NOMO-1 treated with DMSO at 0.1 percent for 48 hours (cell line): ENCODE measurements around the gene GADL1.

Experiments
- DNase-seq: peaks from one replicate; lab custom pipeline; 2025; ENCODE audit not compliant: unreplicated experiment; lab: John Stamatoyannopoulos, UW

GADL1 gene

DNA sequence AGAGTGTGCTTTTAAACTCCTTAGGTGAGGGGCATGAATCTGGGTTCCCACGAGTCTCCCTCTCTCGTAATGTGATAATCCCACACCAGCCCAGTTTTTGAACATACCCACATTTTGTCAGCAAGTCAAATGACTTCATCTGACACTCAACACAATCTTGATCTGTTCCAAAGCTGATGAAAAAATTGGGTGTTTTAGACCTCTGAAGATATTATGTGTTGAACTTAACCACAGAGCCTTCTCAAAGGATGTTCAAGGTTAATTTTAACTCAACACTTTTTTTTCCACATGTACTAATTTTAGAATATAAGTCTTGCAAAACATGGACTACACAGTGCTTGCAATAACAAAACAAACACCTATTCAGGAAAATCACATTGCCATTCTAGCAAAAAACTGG is 164.9 kb downstream of the GADL1 start:
- no peak for DNase-seq

DNA sequence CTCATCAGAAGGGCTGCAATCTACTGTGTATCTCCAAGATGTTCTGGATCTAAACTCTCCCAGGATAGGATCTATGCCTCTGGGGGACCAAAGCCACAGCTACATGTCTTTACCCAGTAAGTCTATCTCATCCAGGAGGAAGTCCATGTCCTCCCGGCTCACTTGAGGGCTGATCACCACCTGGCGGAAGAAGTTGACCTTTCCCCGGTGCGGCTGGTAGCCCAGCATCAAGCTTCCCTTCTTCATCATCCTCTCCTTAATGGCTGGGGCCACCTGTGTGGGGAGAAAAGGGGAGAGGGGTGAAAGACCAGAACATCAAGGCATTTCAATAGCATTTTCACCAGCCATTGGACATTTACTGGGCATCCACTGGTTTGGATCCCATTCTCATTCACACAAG is 166.3 kb downstream of the GADL1 start:
- DNase-seq = no peak

DNA sequence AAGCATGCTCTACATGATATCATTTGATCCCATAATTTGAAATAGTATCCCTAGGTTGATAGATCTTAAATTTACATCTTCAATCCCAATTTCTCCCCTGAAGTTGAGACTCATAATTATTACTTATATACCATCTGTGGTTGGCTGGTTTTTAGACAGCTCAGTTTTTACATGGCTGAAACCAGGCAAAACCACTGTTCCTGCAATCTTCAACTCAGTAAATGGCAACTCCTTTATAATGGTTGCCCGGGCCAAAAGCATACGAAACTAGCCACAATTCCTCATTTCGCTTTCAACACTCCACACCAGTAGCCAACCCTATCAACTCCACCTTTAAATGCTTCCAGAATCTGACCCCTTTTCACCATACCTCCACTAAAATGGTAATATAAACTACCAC is 169.6 kb downstream of the GADL1 start:
- DNase-seq = no peak

DNA sequence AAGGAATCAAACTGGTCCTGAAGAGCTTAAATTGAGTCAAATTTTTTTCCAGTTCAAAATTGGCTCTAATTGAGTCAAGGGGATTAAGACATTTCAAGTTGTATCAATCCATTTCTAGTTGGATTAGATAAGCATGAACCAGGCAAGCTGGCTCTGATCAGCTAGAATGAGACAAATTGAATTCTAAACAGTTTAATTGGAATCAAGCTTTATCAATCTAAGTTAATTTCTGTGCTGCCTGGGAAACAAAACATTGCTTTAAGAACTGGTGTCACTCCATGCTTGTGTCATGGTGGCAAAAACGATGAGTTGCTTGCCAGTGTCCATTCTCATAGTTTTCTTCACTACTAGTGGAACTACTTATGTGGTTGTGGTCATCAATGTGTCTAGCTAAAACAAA is 171.2 kb downstream of the GADL1 start:
- DNase-seq = no peak

DNA sequence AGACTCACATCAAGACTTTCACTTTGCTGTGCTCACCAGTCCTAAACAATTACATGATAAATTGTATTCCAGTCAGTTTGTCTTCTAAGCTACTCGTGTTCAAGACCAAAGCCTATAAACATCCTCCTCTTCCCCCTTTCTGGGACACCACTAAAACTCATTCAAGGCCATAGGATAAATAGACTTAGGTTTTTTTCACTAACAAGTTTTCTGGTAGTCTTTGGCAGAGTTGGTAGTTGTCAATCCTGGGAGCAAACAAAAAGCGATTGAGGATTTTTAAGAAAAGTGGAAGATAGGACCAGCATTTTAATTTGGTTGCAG is 173.2 kb downstream of the GADL1 start:
- DNase-seq = no peak

DNA sequence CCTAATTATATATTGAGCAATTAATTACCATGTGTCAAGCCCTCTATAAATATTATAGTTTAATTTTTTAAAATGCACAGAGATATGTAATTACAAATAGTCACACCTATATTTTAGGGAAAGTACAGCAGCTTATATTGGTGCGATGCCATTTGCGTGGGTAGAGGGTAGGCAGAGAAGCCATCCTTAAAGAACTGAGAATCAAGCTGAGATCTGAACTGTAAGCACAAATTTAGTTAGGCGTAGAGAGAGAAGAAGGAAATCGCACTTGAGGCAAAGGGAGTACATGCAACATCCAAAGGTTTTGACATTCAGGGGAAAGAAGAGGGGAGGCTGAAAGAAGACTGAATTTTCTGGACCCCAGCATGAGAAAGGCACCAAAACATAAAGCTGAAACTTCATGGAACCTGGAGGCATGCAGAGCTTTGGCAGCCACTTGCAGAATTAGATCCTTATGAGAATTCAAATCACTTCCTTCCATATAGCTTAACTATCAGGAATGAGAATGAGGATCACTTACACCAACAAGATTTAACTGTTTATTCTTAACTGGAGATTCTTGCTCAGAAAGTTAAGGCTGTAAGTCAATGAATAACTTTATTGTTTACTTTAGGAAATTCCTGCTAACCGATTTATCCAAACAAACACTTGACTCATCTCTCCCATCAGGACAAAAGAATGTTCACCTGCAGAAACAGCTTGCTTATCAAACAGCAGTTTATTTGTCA is 173.7 kb downstream of the GADL1 start:
- DNase-seq = no peak

DNA sequence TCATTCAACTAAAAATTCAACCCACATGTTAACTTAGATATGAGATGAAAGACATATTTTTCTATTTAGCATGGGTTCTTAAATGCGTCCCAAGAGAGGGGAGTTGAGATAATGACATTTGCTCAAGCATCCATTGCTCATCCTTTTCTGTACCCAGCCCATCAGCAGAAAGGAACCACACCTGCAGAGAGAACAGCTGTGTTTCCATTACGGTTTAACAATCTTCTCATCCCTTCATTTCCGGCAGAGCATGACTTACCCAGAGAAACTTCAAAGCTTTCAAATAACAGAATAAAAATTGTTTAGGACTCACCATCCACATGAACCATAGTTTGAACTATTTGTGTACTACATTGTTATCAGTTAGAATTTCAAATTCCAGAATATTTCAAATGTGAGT is 174.9 kb downstream of the GADL1 start:
- DNase-seq = no peak

DNA sequence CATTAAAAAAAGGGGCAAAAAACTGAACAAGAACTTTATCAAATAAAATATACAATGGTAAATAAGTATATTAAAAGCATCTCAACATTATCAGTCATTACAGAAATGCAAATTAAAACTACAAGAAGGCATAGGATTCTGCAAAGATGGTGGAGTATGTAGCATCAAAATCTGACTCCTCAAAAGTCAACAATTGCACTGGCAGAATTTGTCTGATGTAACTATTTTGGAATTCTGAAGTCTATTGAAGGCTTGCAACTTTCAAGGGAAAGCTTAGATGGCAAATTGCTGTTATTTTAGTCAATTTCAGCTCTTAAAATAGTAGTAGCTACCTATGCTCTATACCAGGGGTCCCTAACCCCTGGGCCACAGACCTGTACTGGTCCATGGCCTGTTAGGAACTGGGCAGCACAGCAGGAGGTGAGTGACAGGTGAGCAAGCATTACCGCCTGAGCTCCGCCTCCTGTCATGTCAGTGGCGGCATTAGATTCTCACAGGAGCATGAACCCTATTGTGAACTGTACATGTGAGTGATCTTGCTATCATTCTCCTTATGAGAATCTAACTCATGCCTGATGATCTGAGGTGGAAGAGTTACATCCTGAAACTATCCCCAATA is 180.5 kb downstream of the GADL1 start:
- DNase-seq = no peak

DNA sequence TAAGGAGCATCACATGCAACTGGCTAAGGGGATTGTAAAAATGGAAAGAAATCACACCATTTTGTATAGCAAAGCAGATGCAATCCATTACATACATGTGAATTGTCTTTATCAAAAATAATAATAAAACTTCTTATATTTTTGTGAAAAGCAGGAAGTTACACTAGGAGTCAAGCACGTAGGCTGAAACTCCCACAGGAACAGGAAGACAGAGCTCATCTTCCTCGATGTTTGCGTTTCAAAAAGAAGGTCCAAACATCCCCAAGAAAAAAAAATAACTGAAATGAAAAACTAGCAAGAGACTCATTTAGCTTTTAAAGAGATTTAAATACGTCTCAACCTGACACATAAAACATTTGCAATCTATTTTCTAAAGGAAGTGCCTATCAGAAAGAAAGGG is 181.5 kb downstream of the GADL1 start:
- no peak for DNase-seq

DNA sequence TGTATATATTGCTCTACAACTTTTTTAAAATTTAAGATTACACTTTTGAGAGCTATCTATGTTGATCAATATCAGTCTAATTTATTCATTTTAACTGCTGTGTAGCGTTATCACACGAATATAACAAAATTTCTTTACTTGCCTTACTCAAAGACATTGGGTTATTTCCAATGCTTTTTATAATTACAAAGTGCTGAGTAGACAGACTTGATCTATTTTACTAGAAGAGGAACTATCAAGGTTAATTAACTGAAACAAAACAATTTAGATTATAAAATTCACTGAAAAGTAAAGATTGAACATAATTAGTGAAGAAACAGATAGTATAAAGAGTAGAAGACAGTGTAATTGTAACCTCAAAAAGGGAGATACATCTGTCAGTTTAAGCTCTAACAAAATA is 182.6 kb downstream of the GADL1 start:
- no peak for DNase-seq

DNA sequence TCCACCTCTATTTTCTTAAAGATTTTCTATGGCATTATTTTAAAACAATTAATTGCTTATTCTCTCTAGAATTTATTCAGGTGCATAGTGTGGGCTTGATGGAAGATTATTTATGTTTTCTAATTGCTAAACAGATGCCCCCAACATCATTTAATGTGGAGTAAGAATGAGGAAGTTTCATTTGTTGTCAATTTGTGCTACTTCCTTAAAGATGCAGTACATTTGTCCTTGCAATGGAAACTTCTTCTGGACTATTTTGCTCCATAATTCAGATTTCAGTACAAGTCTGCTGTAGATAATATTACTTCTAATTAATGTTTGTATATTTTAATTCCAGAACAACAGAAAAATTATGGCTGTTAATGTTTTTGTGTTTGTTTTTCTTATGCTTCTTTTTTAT is 183.3 kb downstream of the GADL1 start:
- peak; percentile 48 for DNase-seq

DNA sequence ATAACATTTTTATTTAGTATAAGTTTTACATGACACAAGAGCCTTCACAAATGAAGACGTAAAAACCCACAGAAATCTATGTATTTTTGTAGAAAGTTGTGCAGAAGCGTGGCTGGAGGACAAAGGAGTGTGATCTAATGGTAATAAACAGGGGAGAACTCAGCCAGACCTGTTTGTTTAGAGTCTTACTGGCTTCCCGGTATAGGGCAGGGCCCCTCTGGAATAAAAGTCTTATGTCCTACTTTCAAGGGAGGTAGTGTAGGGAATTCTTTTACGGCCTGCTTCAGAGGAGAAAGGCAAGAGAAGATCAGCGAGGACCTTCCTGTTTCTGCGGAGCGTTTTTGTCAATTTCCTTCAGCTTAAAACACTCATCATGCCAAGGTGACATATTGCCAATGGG is 184.4 kb downstream of the GADL1 start:
- DNase-seq = no peak

DNA sequence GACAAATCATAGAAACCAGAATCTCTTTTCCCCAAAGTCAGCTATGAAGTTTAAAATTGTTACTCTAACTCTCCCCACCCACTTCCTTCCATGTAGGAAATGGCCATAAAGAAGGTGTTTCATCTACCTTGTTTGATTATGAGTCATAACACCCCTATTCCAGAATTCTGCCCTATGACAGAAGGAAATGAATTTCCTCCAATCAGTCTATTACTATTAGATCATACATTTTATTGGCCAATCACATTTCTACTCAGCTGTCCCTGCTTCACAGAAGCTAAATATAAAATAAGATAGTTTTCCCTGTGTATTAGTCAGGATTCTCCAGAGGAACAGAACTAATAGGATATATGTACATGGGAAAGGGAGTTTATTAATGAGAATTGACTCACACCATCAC is 186.0 kb downstream of the GADL1 start:
- no peak for DNase-seq

DNA sequence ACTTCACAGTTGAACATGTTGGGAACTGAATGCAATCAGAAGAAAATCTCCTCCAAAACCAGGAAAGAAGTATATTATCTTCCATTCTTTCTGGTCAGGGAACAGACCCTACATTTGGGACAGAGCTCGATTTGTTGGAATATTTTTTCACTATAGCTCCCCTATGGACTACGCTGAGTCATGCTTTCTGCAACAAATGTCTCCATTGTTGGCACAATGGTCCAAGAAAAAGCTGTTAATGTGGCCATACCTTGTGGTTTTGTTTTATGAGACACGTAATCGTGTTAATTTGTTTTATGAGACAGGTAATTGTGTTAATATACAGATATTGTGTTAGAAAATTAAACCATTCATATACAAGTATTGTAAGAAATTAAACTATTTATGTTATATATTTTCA is 186.6 kb downstream of the GADL1 start:
- DNase-seq = no peak

DNA sequence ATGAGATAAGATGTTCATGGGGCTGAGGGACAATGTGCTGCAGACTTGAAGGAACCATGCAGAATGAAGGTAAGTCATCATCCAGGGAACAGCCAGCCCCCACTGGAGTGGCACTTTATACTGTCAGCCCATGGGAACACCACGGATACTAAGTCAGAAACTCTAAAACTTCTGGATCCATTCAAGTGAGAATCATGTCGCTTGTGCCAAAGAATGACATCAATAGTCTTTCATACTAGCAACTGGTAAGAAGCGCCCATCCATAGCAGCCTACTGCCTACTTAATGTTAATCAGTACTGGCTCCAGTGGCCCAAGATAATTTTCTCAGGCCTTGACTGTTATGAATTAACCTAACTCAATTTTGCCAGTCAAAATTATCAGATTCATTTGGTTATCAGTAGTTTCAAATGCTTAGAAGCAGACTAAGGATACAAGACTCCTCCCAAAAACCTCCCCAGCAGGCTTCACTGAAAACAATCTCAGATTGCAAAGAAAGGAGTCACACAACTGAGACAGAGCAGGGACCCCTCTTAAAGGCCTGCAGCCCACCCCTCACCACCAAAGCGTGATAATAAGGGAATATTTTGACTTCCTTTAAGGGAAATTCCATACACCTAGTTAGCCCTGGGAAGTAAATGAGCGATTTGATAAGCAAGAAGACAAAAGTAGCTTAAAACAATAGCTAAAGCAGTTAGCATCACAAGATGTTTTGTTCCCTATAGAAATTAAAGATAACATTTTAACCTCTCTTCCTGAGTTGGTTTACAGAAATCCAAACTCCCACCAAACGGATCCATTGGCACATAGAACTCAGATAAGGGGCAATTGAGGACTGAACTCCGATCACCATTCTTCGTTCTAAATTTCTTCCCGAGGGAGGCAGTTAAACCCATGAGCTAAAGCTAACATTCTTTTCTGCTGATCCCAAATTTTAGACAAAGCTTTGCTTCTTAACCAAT is 189.2 kb downstream of the GADL1 start:
- DNase-seq = no peak

DNA sequence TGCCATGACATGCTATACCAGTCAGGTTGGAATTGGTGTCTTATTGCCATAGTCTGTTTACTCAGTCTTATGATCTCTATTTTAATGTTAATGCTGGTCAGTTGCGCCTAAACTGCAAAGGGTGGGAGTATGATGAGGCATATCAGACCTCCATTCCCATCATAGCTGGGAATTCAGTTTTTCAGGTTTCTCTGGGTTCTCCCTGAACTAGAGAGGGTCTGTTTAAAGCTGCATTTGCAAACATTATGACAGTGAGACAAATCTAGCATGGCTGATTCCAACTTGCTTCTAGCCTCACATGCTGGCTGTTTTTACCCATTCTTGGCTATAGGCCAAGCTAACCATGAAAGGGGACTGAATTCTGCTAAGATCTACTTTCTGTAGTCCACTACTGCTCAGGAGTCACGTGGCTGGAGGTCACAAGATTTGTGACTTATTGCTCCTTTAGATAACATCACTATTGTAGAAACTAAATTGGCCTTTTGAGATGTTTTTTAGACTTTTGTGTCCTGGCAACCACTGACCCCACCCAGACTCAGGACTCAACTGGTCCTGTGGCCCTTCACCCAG is 191.5 kb downstream of the GADL1 start:
- DNase-seq = no peak

DNA sequence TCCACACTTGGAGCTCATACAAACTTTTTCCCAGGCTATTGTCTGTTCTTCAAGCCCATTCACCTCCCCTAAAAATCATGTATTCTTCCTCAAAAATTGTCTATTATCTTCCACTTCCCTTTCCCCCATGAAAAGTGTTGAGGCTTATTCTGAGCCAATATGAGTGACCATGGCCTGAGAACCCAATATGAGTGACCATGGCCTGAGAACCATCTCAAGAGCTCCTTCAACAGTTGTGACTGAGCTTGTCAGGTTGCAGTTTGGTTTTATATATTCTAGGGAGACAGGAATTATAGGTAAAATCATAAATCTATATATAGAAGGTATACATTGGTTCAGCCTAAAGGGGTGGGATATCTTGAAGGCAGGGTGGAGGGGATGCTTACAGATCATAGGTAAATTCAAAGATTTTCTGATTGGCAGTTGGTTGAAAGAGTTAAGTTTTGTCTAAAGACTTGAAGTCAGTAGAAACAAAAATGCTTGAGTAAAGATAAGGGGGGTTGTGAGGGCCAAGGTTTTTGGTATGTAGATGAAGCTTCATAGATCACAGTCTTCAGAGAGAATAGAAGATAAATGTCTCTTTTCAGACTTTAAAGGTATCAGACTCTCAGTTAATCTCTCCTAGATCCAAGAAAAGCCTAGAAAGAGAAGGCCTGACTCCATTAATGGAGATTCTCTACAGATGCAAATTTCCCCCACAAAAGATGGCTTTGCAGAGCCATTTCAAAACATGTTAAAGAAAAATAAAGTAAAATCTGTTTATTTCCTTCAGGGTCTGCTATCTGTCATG is 192.2 kb downstream of the GADL1 start:
- no peak for DNase-seq

DNA sequence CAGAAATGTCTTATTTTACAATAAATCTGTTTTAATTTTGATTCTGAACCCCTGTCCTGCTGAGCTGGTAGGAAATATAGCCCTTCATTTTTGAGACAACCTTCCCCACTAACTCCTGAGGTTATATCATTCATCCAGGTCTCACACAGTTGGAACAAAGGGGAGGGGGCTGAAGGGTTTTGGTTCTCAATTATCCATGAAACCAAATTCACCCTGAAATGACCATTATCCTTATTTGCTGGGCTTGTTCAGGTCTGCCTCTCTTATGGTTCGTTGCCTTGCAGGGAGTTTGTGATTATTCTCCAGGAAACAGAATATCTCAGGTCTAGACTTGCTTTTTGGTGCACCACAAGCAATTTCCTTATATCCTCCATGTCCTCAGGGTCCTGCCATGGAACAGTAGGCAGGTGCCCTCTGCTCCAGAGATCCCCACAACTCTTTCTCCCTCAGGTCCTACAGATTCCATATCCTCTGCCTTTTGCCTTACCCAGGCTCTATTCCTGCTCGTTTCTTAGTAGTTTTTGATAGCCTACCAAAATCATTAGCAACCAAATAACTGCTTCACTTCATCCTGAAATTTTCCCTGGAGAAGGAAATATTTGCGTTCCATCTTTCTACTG is 193.6 kb downstream of the GADL1 start:
- DNase-seq = no peak

DNA sequence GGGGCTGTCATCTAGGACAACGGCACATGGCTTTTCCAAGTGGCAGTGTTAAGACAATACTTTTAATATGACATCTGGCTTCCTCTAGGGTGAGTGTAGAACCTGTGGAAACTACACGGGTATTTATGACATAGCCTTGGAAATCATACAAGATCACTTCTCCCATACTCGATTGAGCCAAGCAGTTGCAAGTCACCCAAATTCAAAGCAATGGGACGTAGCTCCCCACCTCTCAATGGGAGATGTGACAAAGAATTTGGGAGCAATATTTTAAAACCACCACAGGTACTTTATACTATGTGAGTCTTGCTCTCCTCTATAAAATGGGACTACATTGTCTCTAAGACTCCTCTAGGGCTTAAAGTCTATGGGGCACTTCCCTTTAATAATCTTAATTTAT is 194.5 kb downstream of the GADL1 start:
- DNase-seq = no peak

DNA sequence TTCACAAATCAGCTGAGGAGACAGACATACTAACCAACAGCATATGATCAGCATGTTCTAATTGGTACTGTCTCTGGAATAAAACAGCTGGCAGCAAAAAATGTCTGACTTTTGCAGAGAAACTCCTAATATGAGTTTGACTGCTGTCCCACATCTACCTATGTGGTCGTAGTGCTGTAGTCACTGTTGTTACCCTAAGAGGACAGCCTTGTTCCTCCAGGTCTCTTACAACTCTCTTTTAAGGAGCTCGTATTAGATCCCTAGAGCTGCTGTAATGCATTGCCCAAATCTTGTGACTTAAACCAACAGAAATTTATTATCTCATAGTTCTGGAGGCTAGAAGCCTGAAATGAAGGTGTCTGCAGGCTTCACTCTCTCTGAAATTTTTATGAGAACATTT is 195.9 kb downstream of the GADL1 start:
- no peak for DNase-seq

DNA sequence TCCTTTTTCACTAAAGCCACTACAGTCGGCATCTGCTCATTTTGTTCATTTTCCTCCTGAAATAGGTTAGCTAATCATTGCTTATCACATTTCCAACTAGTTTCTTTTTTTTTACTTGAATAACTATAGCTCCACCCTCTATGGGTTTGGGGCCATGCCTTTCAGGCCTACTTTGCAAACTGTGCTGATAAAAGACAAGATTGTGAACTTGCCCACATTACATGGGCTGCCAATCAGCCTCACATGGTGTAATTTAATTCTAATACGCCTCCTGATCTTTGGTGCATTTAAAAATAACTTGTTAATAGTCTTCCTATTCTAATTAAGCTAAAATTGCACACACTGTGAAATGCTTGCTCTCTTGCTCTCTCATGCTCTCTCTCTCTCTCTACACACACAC is 197.6 kb downstream of the GADL1 start:
- no peak for DNase-seq
